ENCODE data around the gene SPATA9.
"Not testable (repeated sequence)": the region's sequence is repeated elsewhere in the genome, so short reads cannot be mapped to it uniquely, and the experiment has no call there.

DNA sequence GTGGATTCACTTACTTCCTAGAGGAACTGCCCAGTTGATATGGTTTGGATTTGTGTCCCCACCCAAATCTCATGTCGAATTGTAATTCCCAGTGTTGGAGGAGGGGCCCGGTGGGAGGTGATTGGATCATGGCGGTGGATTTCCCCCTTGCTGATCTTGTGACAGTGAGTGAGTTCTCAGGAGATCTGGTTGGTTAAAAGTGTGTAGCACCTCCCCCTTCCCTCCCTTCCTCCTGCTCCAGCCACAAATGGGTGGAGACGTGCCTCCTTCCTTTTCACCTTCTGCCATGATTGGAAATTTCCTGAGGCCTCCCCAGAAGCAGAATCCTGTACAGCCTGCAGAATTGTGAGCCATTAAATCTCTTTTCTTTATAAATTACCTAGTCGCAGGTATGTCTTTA lies 30.5 kb upstream of the SPATA9 start:
- TF ChIP-seq POLR2A (IDR thresholded peaks at IDR 0.05); EP300 (IDR thresholded peaks at IDR 0.05; ENCODE audit: low read depth); POLR2AphosphoS5 (IDR thresholded peaks at IDR 0.05): not testable (repeated sequence)
- TF ChIP-seq, protein P1, sequence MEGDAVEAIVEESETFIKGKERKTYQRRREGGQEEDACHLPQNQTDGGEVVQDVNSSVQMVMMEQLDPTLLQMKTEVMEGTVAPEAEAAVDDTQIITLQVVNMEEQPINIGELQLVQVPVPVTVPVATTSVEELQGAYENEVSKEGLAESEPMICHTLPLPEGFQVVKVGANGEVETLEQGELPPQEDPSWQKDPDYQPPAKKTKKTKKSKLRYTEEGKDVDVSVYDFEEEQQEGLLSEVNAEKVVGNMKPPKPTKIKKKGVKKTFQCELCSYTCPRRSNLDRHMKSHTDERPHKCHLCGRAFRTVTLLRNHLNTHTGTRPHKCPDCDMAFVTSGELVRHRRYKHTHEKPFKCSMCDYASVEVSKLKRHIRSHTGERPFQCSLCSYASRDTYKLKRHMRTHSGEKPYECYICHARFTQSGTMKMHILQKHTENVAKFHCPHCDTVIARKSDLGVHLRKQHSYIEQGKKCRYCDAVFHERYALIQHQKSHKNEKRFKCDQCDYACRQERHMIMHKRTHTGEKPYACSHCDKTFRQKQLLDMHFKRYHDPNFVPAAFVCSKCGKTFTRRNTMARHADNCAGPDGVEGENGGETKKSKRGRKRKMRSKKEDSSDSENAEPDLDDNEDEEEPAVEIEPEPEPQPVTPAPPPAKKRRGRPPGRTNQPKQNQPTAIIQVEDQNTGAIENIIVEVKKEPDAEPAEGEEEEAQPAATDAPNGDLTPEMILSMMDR (IDR thresholded peaks at IDR 0.05) = not testable (repeated sequence)
